Gastrocnemius medialis (tissue), 4 donors: ENCODE measurements around the gene AGFG2.

Experiments used
- CTCF ChIP-seq, 5 experiments: fragments of 450-650 bp in 3 of 5; fragments of 200-600 bp in 2 of 5; sonication (generic) in 2 of 5; IDR thresholded peaks in 4 of 5; conservative IDR thresholded peaks in 1 of 5; 1 replicate in 4 of 5; 2 replicates in 1 of 5; pipeline ENCODE4 v1.5.1; 2016 to 2019; ENCODE audit warnings: antibody characterized with exemption in 5 of 5, mild to moderate bottlenecking in 3 of 5, moderate library complexity in 3 of 5
- POLR2A ChIP-seq, 2 donors: fragments of 450-650 bp; IDR thresholded peaks; one replicate each; pipeline ENCODE4 v1.6.1; 2017; ENCODE audit warnings: antibody characterized with exemption in 2 of 2, mild to moderate bottlenecking in 2 of 2, moderate library complexity in 2 of 2

- TF ChIP-seq CTCF (IDR thresholded peaks at IDR 0.05 in 4 of 5, conservative IDR thresholded peaks at IDR 0.05 in 1 of 5): no peak
- no peak for TF ChIP-seq POLR2A (IDR thresholded peaks at IDR 0.05)
These were observed 28.8 kb downstream of the AGFG2 start for GRCh38 chr7:100567751-100568175.
